CD4-positive, alpha-beta T cell treated with Interferon gamma for 1 hour (primary cell): ENCODE results near the gene LY86.
A peak's percentile ranks its signal among the peaks of the same experiment; 100 is the strongest.

Experiments
- DNase-seq: peaks from one replicate; pipeline ENCODE4 v3.0.0-alpha.2; 2020

Gene LY86

GRCh38 chr6:6588064-6588923 is at the start of gene LY86:
Gene LY86 (plus strand): TSS chr6:6588720. CDS start chr6:6588735, 15 bp downstream.
- peak; percentile 21 for DNase-seq

GRCh38 chr6:6539036-6539435 is 49.5 kb upstream of the LY86 start:
- DNase-seq, result no peak

- no peak for DNase-seq
Measured at GRCh38 chr6:6542357-6542756, 46.2 kb upstream of the LY86 start.

GRCh38 chr6:6543181-6543879 is 45.2 kb upstream of the LY86 start:
- DNase-seq, result no peak

DNA sequence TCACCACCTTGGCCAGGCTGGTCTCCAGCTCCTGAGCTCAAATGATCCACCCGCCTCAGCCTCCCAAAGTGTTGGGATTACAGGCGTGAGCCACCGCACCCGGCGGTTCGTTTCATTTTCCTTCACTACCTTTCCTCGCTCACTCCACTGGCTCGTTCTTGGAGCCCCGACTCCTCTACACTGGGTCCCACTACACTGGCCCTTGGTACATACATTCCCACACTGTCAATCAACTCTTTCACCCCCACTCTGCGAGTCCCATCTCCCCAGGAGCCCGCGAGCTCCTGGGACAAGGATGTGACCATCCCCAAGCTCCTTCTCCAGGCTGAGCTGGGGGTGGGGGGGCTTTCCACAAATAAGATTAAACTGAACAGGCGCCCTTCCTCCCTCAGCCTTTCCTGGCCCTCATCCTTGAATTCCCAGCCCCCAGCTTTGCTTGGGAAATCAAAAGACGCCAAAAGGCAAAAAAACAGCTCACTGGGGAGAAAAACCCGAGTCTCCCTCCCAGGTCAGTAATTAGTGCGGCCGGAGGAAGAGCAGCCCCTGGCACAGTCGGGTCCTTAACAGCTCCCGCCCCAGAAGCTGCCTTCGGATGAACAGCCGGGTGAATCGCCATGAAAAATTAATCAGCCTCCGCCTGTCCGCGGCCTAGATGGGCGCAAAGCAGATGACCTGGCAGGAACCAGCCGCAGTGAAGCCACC is 42.8 kb upstream of the LY86 start:
- DNase-seq, result no peak

DNA sequence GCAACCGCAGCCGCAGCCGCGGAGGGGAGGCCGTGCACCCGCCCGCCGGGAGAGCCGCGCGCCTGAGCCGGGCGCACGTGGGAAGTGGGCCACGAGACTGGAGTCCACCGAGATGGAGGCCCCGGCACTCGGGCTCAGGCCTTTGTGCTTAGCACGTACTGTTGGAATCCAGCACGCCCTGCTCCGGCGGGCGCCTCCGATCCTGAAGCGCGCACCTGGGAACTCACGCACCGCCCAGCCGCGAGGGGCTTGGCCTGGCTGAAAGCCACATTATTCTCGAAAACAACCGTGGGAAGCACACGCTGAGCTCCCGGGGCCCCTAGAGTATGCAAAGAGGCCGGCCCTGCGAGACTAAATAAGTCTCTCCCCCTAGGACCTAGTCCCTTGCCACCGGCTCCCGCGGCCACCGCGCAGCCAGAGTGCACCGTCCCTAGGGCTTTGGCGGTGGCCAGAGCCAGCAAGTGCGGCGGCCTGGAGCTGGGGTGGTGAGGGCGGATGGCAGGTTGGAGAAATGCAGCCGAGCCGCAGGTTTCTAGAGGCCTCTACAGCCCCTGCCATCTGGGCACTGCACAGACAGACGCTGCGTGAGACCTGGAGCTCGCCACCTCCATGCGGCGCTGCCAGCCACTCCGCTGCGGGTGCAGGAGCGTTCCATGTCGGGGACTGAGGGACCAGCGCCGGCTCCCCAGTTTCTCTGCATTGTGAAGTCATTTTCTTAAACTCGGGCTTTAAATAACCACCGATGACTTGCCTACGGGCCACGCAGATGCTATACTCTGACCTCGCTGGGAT is 42.0 kb upstream of the LY86 start:
- DNase-seq, result no peak

- peak; percentile 76 for DNase-seq
Measured at GRCh38 chr6:6547110-6547879, 41.2 kb upstream of the LY86 start.

- no peak for DNase-seq
Measured at GRCh38 chr6:6556161-6556737, 32.3 kb upstream of the LY86 start.

GRCh38 chr6:6556738-6557503 is 31.6 kb upstream of the LY86 start:
- peak; percentile 34 for DNase-seq

DNA sequence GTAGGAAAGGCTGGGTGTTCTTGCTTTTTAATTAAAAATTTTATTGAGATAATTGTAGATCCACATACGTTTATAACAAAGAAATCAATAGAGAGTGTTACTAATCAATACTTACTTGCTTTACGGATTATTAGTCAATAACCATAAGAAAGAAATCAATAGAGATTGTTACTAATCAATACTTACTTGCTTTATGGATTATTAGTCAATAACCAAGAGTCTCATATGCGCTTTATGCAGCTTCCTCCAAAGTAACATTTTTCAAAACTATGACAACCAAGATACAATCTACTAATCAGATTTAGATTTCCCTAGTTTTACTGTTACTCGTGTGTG is 31.0 kb upstream of the LY86 start:
- DNase-seq, result no peak

GRCh38 chr6:6557886-6558285 is 30.6 kb upstream of the LY86 start:
- no peak for DNase-seq

- DNase-seq, result no peak
Measured at GRCh38 chr6:6559994-6560570, 28.4 kb upstream of the LY86 start.

DNA sequence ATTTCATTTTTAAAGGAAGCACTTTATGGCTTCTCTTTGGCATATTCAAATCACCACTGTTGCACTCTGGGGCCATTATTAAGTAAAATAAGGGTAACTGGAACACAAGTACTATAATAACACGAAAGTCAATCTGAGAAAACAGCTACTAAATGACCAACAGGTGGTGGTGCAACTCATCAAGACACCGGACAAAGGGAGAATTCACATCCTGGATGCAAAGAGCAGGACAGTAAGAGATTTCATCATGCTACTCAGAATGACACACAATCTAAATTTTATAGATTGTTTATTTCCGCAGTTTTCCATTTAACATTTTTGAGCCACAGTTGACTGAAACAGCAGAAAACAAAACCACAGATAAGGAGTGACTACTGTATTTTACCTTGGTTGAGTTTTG is 27.6 kb upstream of the LY86 start:
- DNase-seq, result no peak

DNA sequence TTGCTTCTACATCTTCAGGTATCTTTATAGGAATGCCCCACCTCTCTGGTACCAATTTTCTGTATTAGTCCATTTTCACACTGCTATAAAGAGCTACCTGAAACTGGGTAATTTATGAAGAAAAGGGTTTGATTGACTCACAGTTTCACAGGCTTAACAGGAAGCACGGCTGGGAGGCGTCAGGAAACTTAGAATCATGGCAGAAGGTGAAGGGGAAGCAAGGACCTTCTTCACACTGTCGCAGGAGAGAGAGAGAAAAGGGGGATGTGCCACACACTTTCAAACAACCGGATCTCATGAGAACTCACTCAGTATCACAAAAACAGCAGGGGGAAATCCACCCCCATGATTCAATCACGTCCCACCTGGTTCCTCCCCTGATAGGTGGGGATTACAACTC is 24.4 kb upstream of the LY86 start:
- no peak for DNase-seq

GRCh38 chr6:6565069-6565468 is 23.5 kb upstream of the LY86 start:
- no peak for DNase-seq

DNA sequence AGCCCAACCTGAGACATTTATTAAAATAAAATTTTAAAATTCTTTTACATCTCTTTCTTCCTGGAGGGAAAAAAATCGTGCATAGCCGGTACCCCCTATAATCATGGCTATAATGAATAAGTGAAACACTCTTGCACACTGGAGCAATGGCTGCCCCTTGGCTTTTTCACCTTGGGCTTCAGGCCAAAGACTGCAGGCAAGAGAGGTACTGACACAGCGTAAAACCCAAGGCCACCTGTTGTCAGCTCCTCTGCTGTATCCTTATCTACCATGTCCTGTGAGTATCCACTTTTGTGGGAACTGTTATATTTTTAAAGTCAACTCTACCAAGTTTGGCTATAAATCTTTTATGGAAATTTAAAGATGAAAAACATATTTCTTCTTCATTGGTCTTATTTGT is 23.0 kb upstream of the LY86 start:
- no peak for DNase-seq

DNA sequence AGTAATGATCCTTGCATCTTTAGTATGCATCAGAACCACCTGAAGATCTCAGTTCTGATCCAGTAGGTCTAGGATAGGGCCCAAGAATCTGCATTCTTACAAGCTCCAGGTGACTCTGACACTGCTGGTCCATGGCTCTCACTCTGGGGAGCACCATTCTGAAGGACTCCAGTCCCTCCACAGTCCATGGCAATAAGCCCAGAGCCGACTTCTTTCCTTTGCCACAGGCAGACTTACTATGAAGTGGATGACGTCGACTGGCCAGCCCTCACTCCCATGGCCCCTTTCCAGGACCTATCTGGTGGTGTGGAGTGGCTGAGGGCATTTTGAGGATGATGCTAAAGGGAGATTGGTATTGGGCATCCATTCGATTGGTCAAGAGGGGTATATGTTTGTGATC is 21.8 kb upstream of the LY86 start:
- DNase-seq, result no peak

- no peak for DNase-seq
Measured at GRCh38 chr6:6569096-6569810, 19.3 kb upstream of the LY86 start.

GRCh38 chr6:6569811-6570164 is 18.7 kb upstream of the LY86 start:
- no peak for DNase-seq
